DMS53 treated with DMSO at 0.1 percent for 48 hours (cell line): Measurements from ENCODE around the gene BLOC1S5.
"Not testable (repeated sequence)": the region's sequence is repeated elsewhere in the genome, so short reads cannot be mapped to it uniquely, and the experiment has no call there.

Experiments used
- DNase-seq: peaks from one replicate; lab custom pipeline; 2025; ENCODE audit not compliant: unreplicated experiment; lab: John Stamatoyannopoulos, UW

Gene BLOC1S5

DNA sequence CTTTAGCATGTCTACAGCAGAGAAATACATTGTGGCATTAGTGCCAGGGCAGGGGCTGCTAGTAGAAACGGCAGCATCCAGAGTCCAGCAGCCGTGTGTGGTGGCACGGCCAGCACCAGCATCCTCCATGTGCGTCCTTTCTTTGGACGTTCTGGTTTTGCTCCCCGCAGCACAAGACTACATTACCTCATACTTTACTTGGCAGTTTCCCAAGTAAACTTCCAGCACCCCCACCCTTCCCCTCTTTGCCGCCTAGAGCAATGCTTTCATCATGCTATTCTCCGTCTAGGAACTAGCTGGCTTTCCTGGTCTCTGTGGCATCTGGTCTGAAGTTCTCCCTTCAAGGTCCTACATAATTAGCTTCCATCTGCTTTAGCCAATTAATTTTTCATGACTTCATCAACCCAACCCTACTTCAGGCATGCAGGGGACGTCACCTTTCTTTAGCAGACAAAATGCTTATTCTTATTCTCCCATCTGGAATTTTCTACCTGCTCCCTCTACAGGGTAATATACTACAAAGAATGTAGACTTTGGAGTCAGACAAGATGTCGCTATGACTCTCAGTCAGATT lies 67.6 kb downstream of the BLOC1S5 start:
- no peak for DNase-seq

- DNase-seq = peak; percentile 5
Observed at GRCh38 chr6:7993952-7994351, 70.2 kb downstream of the BLOC1S5 start.

- no peak for DNase-seq
Observed at GRCh38 chr6:7993399-7993798, 70.8 kb downstream of the BLOC1S5 start.

GRCh38 chr6:7992002-7992815 lies 72.0 kb downstream of the BLOC1S5 start:
- DNase-seq = peak; percentile 11

GRCh38 chr6:7991536-7991935 lies 72.7 kb downstream of the BLOC1S5 start:
- no peak for DNase-seq

GRCh38 chr6:7986219-7986618 lies 78.0 kb downstream of the BLOC1S5 start:
- no peak for DNase-seq

DNA sequence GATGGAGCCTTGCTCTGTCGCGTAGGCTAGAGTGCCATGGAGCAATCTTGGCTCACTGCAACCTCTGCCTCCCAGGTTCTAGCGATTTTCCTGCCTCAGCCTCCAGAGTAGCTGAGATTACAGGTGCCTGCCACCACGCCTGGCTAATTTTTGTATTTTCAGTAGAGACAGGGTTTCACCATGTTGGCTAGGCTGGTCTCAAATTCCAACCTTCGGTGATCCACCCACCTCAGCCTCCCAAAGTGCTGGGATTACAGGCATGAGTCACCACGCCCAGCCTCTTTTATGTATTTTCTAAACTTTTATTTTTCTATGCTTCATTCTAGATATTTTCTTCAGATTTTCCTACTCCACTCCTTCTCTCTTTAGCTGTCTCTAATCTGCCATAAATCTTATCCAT lies 80.2 kb downstream of the BLOC1S5 start:
- not testable (repeated sequence) for DNase-seq

DNA sequence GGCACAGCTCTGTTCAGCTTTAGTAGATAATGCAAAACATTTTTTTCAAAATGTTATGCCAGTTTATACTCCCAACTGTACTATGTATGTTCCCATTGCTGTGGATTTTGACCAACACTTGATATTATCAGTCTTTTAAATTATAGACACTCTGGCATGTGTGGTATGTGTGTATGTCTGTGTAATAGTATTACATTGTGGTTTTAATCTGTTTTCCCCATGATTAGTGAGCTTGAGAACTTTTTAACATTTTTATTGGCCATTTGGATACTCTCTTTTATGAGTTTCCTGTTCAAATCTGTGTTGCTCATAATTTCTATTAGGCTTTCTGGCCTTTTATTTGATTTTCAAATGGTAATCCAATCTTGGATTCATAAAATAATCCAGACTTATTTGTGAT lies 84.4 kb downstream of the BLOC1S5 start:
- DNase-seq = no peak

- DNase-seq = no peak
Observed at GRCh38 chr6:7978736-7979135, 85.5 kb downstream of the BLOC1S5 start.

DNA sequence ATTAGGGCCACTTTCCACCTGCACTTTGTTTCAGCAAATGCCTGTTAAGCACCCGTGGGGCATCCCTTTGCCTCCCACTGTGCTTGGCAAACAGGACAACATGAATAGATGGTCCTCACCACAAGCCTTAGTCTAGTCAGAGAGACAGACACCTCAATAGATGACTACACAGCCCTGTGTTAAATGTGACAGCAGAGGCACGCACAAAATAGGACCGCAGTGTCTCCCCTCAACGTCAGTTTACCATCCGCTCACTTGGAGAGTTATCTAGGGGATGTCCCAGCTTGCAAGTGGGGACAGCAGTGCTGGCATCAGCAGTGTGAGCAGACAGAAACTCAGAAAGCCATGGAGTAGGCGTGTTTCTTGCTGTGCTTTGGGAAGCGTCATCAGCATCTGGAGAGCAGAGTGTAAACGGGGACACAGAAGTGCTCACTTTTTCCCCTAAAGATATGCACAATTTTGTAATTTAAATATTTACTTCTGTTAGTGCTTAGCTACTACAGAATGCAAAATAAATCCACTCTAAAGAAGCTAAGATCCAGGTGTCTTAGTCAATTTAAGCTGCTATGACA lies 87.6 kb downstream of the BLOC1S5 start:
- no peak for DNase-seq

DNA sequence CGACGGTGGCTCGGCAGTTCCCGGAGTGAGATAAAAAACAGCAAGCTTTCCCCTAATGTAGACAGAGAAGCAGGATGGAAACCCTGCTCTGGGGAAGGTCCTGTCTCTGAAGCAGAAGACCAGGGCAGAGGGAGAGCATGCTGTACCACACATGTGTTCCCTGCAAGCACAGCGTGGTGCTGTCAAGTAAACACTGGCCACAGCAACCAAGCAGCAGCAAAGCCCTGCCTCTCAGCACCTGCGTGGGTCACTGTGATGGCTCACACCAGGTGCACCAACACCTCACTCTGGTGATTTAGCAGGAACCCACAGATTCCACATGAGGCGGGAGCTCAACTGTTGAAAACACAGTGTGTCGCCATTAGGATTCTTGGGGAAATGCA lies 88.4 kb downstream of the BLOC1S5 start:
- DNase-seq = peak; percentile 17

- DNase-seq = peak; percentile 75
Observed at GRCh38 chr6:7974938-7975763, 89.0 kb downstream of the BLOC1S5 start.

GRCh38 chr6:7974565-7974937 lies 89.6 kb downstream of the BLOC1S5 start:
- DNase-seq = no peak

DNA sequence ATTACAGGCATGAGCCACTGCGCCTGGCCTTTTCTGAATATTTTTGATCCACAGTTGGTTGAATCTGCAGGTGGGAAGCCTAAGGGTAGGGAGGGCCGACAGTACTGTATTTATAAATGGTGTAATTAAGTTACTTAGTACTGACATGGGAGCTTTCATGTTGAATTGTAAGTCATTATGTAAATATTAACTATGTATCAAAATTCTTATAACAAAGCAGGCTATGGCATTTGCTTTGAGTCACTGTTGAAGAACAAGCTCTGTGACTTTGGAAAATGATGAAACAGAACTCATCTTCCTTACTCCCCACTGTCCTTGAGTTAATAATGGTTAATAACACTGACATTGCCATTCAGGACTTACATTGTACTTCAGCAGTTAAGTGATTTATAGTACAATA lies 90.6 kb downstream of the BLOC1S5 start:
- peak; percentile 49 for DNase-seq

DNA sequence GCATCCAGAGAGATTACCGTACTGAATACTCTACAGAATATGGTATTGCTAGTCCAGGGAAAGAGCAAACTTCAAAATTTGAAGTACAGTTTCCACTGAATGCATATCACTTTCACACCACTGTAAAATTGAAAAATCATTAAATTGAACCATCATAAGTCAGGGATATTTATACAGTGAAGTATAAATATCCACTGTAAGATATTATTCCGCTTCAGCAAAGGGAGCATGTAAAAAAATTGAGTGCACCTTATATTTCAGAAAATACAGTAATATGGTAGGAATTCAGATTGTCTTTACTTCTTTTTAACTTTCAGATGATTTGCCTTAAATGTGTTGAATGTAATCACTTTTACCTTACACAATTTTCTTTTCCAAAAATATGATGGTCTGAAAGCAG lies 92.7 kb downstream of the BLOC1S5 start:
- no peak for DNase-seq

GRCh38 chr6:7970616-7971015 lies 93.6 kb downstream of the BLOC1S5 start:
- DNase-seq = no peak
